CD4-positive, alpha-beta T cell treated with Interleukin-4 for 4 hours (primary cell): ENCODE results near the gene GABARAP.

Experiments used
- DNase-seq: peaks from one replicate; pipeline ENCODE4 v3.0.0-alpha.2; 2020

GABARAP gene

GRCh38 chr17:7204828-7205461 is 37.3 kb downstream of the GABARAP start:
- DNase-seq = peak; percentile 99

- no peak for DNase-seq
Observed at GRCh38 chr17:7204336-7204735, 37.9 kb downstream of the GABARAP start.

DNA sequence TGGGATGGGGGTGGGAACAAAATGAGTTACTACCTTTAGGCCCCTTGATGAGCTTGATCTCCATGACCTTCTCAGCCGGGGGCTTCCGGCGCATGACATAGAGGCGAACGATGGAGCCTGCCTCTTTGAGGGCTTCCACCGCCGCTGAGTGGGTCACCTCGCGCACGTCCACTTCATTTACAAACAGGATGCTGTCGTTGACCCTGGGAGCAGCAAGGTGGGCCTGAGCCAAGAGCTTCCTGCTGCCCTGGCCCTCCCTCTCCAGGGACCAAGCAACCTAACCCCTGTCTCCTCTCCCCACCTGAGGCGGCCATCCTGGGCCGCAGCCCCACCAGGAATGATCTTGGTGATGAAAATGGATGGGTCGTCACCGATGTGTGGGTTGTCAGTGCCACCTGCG is 38.9 kb downstream of the GABARAP start:
- DNase-seq = no peak

DNA sequence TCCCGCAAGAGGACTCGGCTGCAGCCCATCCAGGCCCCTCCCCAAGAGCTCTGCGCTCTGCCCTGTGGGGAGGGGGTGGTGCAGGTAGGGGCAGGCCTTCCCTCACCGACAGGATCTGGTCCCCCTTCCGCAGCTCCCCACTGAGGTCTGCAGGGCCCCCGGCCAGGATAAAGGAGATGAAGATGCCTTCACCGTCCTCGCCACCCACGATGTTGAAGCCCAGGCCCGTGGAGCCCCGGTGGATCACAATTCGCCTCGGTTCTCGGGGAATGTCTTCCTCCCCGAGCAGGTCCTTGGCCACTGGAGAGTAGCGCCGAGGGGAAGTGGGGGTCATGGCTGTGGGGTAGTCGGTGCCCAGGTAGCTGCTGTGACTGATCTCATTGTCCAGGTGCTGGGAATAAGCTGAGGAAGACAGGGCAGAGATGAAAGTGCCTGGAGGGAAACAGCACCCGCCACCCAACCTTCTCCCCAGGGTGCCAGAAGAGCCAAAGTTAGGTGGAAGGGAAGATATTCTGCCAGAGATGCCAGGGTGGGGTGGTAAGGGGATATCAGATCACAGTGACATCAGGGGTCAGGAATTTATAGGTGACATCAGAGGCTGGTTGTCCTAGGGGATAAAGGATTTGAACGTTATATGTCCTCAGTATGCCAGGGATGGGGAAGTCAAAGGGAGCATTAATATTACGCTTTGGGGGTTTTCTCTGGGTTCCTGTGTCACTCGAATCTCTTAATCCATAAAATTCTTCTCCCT is 45.4 kb downstream of the GABARAP start:
- DNase-seq = no peak

GRCh38 chr17:7195971-7196370 is 46.3 kb downstream of the GABARAP start:
- DNase-seq = no peak

DNA sequence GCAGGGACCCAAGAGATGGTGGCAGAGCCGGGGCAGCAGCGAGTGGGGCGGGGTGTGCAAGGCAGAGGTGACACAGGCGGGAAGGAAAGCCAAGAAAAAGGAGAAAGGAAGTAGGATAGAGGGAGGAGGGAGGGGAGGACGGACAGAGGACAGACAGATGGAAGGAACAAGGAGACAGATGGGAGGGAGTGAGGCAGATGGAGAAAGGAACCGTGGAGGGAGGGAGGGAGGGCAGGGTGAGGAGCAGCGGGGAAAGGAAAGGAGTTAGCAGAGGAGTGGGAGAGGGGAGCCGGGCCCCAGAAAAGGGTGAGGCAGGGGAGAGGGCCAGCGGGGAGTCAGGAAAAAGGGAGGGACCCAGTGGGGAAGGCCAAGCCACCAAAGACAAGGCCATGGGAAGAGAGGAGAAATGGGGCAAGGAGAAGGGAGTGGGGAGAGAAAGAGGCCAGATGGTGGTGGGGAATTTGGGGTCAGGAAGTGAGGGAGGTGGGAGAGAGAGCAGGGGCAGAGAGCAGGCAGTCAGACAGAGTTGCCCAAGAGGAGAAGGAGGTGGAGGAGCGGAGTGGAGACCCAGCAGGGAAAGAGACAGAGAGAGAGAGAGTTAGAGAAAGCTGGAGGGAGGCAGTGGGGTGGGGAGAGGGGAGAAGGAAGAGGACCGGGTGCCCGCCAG is 49.8 kb downstream of the GABARAP start:
- DNase-seq = no peak

- no peak for DNase-seq
Observed at GRCh38 chr17:7191571-7192270, 50.5 kb downstream of the GABARAP start.

GRCh38 chr17:7191069-7191468 is 51.2 kb downstream of the GABARAP start:
- no peak for DNase-seq

- no peak for DNase-seq
Observed at GRCh38 chr17:7190276-7190917, 51.9 kb downstream of the GABARAP start.
